Left colon (tissue), 2 donors: ENCODE data around the gene SMARCC2. TPM values are rescaled to one million over a fixed set of nuclear protein-coding genes. Genes with fewer than 3 reads are reported as not detected.
"Not testable (repeated sequence)": the region's sequence is repeated elsewhere in the genome, so short reads cannot be mapped to it uniquely, and the experiment has no call there.

Experiments used
- ATAC-seq: fragments of 200-7000 bp; cut with Tn5 transposase; one replicate; pipeline ENCODE4 v1.9.1; 2020; ENCODE audit warnings: mild to moderate bottlenecking, moderate library complexity
- DNase-seq, 2 donors: peaks; one replicate each; pipeline ENCODE4 v3.0.0-alpha.2; 2020
- intact Hi-C, 2 donors: fragments of 100-400 bp; cut with DNase I in 1 of 2; cut with micrococcal nuclease in 1 of 2; formaldehyde crosslinking; loops; one replicate each; pipeline versions ENCODE4 v1.11.2 to v1.14.0; 2022; cut with DNase I, micrococcal nuclease
- total RNA-seq, 2 donors: library from RNA; stranded (reverse); fragmentation: NEBNext Ultra II Directional; extraction: Animal tissue kit (Norgen Biotek cat#: 25700); gene quantifications; one replicate each; pipeline ENCODE4 v1.2.1, GENCODE V29; 2021
- donor health status: DM: no; HTN: no; CAD: no.
- donor health status: DM: yes; HTN: yes; CAD: no.

SMARCC2 gene
- total RNA-seq, 2 donors from 2014 or later, result 81.7 to 85.6 TPM

- ATAC-seq, result no peak
Observed at GRCh38 chr12:56219840-56220239, 30.6 kb upstream of the SMARCC2 start.

GRCh38 chr12:56216461-56216860, 27.2 kb upstream of the SMARCC2 start:
- no peak for ATAC-seq
- intact Hi-C loops, result no loop called here
- DNase-seq, result no peak

More at GRCh38 chr12:56219840-56220239, 30.6 kb upstream of the SMARCC2 start:
- intact Hi-C loops, result no loop called here
- no peak for DNase-seq

GRCh38 chr12:56213878-56214277, 24.6 kb upstream of the SMARCC2 start:
- intact Hi-C loops, result no loop called here
- DNase-seq, result no peak
- no peak for ATAC-seq

GRCh38 chr12:56212361-56212760, 23.1 kb upstream of the SMARCC2 start:
- DNase-seq, result no peak
- intact Hi-C loops, result no loop called here
- ATAC-seq, result peak; percentile 42

- intact Hi-C loops, result no loop called here
- ATAC-seq (no peak), DNase-seq (no peak)
Observed at GRCh38 chr12:56208006-56208405, 18.7 kb upstream of the SMARCC2 start.

GRCh38 chr12:56206452-56207166, 17.3 kb upstream of the SMARCC2 start:
- DNase-seq, result peak; percentile 51 to 75
- intact Hi-C loops, result no loop called here
- ATAC-seq, result peak; percentile 86

- intact Hi-C loops, result no loop called here
- ATAC-seq (no peak), DNase-seq (no peak)
Observed at GRCh38 chr12:56205445-56205844, 16.2 kb upstream of the SMARCC2 start.

GRCh38 chr12:56204275-56204674, 15.0 kb upstream of the SMARCC2 start:
- DNase-seq, result no peak
- no peak for ATAC-seq
- intact Hi-C loops, result no loop called here

GRCh38 chr12:56202838-56203237, 13.6 kb upstream of the SMARCC2 start:
- DNase-seq (no peak), ATAC-seq (no peak)
- intact Hi-C loops, result no loop called here

GRCh38 chr12:56202366-56202765, 13.1 kb upstream of the SMARCC2 start:
- DNase-seq, result no peak
- peak; percentile 67 for ATAC-seq
- intact Hi-C loops, result no loop called here

- DNase-seq, result no peak
- intact Hi-C loops, result no loop called here
Observed at GRCh38 chr12:56198836-56199235, 9.6 kb upstream of the SMARCC2 start.

GRCh38 chr12:56197921-56198635, 8.8 kb upstream of the SMARCC2 start:
- intact Hi-C loops, result no loop called here
- no peak for ATAC-seq
- DNase-seq, result no peak

More at GRCh38 chr12:56198836-56199235, 9.6 kb upstream of the SMARCC2 start:
- ATAC-seq, result no peak

GRCh38 chr12:56196818-56197550, 7.7 kb upstream of the SMARCC2 start:
- ATAC-seq, DNase-seq, intact Hi-C loops: not testable (repeated sequence)

- intact Hi-C loops, result loop anchor here in 1 of 2 donors (2.0 kb wide), 1 partner anchor 32 kb away; the partner anchor contains the start of gene NABP2
- ATAC-seq, result peak; percentile 23
- DNase-seq, result peak; percentile 74 to 88
Observed at GRCh38 chr12:56193025-56193578, 3.8 kb upstream of the SMARCC2 start.

- DNase-seq (no peak), ATAC-seq (no peak)
- intact Hi-C loops, result loop anchor here in 1 of 2 donors (2.0 kb wide), 1 partner anchor 32 kb away; the partner anchor contains the start of gene NABP2
Observed at GRCh38 chr12:56192582-56192981, 3.3 kb upstream of the SMARCC2 start.

- DNase-seq, result no peak
- intact Hi-C loops, result no loop called here
- no peak for ATAC-seq
Observed at GRCh38 chr12:56190695-56191155, 1.4 kb upstream of the SMARCC2 start.

GRCh38 chr12:56189918-56190694, 823 bp upstream of the SMARCC2 start:
- DNase-seq (peak; percentile 69 to 81), ATAC-seq (peak; percentile 58)
- intact Hi-C loops, result loop anchor here in 1 of 2 donors (2.0 to 10.0 kb wide), 2 partner anchors 31 to 65 kb away; partner anchors contain the start of genes ESYT1 and MYL6

GRCh38 chr12:56188778-56189098, 545 bp downstream of the SMARCC2 start:
- DNase-seq (no peak), ATAC-seq (peak; percentile 20)
- intact Hi-C loops, result loop anchor here in 1 of 2 donors (2.0 to 10.0 kb wide), 2 partner anchors 30 to 64 kb away; partner anchors contain the start of genes ESYT1 and MYL6
